HEK293 (cell line): ENCODE measurements around the gene NOS1AP.

Experiments used
- CTCF ChIA-PET: fragments of 350-600 bp; formaldehyde crosslinking; extraction: SDS; loops from one replicate; lab custom pipeline; 2021; ENCODE audit warnings: antibody characterized with exemption; lab: Yijun Ruan, JAX
- POLR2A ChIA-PET: fragments of 300-600 bp; formaldehyde crosslinking; extraction: SDS; loops from one replicate; lab custom pipeline; 2020; ENCODE audit warnings: antibody characterized with exemption, inconsistent platforms; lab: Yijun Ruan, JAX
- H3K27ac ChIP-seq: fragments of 200-500 bp; sonication (Bioruptor generic); 2 replicates; pipeline ENCODE4 v1.5.1; 2014; ENCODE audit warnings: low read depth, low read length, control low read depth, inconsistent platforms; ENCODE audit errors: extremely low read depth
- H3K36me3 ChIP-seq, 2 experiments: fragments of 200-500 bp in 1 of 2; sonication (Bioruptor generic) in 1 of 2; 1 replicate in 1 of 2; 2 replicates in 1 of 2; pipeline ENCODE4 v1.5.1; 2014 to 2017; ENCODE audit warnings: inconsistent platforms in 2 of 2, low read length in 2 of 2; ENCODE audit not compliant: control insufficient read depth in 2 of 2, insufficient read depth in 1 of 2
- H3K4me1 ChIP-seq: fragments of 200-500 bp; sonication (Bioruptor generic); 2 replicates; pipeline ENCODE4 v1.5.1; 2014; ENCODE audit warnings: mild to moderate bottlenecking, low read length, inconsistent platforms; ENCODE audit not compliant: control insufficient read depth, insufficient read depth
- H3K4me3 ChIP-seq: 2 replicates; pipeline ENCODE4 v1.5.1; 2011; ENCODE audit warnings: low read depth, mild to moderate bottlenecking, control low read depth, low read length, moderate library complexity
- H3K9me3 ChIP-seq: fragments of 200-500 bp; sonication (Bioruptor generic); 2 replicates; pipeline ENCODE4 v1.5.1; 2014; ENCODE audit warnings: low read depth, low read length, inconsistent platforms; ENCODE audit not compliant: control insufficient read depth, insufficient read depth
- BCL11B ChIP-seq: fragments of 450-650 bp; formaldehyde crosslinking; IDR thresholded peaks from 2 replicates; pipeline ENCODE4 v1.5.1; 2016; ENCODE audit warnings: low read depth, missing biosample characterization, missing genetic modification characterization
- EGR2 ChIP-seq: fragments of 450-650 bp; formaldehyde crosslinking; IDR thresholded peaks from 2 replicates; pipeline ENCODE4 v1.5.1; 2016; ENCODE audit warnings: low read depth, missing biosample characterization, missing genetic modification characterization
- PRDM2 ChIP-seq: fragments of 450-650 bp; formaldehyde crosslinking; IDR thresholded peaks from 2 replicates; pipeline ENCODE4 v1.5.1; 2016; ENCODE audit warnings: missing biosample characterization, missing genetic modification characterization, borderline replicate concordance
- RBAK ChIP-seq: fragments of 450-650 bp; formaldehyde crosslinking; IDR thresholded peaks from 2 replicates; pipeline ENCODE4 v1.5.1; 2016; ENCODE audit warnings: missing biosample characterization, missing genetic modification characterization
- ZBTB49 ChIP-seq: fragments of 450-650 bp; formaldehyde crosslinking; IDR thresholded peaks from 2 replicates; pipeline ENCODE4 v1.5.1; 2016; ENCODE audit warnings: missing biosample characterization, missing genetic modification characterization, low read depth
- ZFHX2 ChIP-seq: fragments of 450-650 bp; formaldehyde crosslinking; conservative IDR thresholded peaks from 2 replicates; pipeline ENCODE4 v1.5.1; 2016; ENCODE audit warnings: missing biosample characterization, missing genetic modification characterization
- ZIC2 ChIP-seq: fragments of 450-650 bp; formaldehyde crosslinking; IDR thresholded peaks from 2 replicates; pipeline ENCODE4 v1.5.1; 2016; ENCODE audit warnings: missing biosample characterization, missing genetic modification characterization
- ZNF404 ChIP-seq: fragments of 450-650 bp; formaldehyde crosslinking; IDR thresholded peaks from 2 replicates; pipeline ENCODE4 v1.5.1; 2017; ENCODE audit warnings: missing biosample characterization, missing genetic modification characterization
- ZNF621 ChIP-seq: fragments of 450-650 bp; formaldehyde crosslinking; IDR thresholded peaks from 2 replicates; pipeline ENCODE4 v1.5.1; 2017; ENCODE audit warnings: missing biosample characterization, missing genetic modification characterization
- ZNF707 ChIP-seq: fragments of 450-650 bp; formaldehyde crosslinking; IDR thresholded peaks from 2 replicates; pipeline ENCODE4 v1.5.1; 2016; ENCODE audit warnings: missing biosample characterization, missing genetic modification characterization
- ZNF785 ChIP-seq: fragments of 450-650 bp; formaldehyde crosslinking; IDR thresholded peaks from 2 replicates; pipeline ENCODE4 v1.5.1; 2016; ENCODE audit warnings: missing biosample characterization, missing genetic modification characterization
- TF ChIP-seq, protein P1 (sequence below): fragments of 450-650 bp; formaldehyde crosslinking; IDR thresholded peaks from 2 replicates; pipeline ENCODE4 v1.5.1; 2017; ENCODE audit warnings: missing biosample characterization, missing genetic modification characterization
- TF ChIP-seq, protein P2 (sequence below): fragments of 450-650 bp; formaldehyde crosslinking; IDR thresholded peaks from 2 replicates; pipeline ENCODE4 v1.5.0; 2017; ENCODE audit warnings: missing biosample characterization, missing genetic modification characterization, borderline replicate concordance

Gene NOS1AP

DNA sequence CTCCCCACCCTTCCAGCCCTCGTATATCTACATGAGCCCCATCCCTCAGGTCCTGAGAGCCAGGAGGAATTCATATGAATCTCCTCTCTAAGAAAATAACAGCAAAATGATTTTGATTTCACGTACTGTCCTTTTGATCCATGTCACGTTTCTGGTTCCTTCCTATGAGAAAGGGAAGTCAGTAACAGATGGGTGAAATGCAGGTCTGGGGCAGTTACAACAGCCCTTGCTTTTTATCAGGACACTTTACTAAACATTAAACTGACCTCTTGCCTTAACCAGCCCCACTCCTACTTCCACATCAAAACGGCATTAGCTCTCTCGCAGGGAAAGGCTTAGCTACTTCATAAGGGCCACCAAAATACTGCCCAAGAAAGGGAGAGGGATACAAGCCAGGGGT, 248.1 kb downstream of the NOS1AP start:
- ChIA-PET POLR2A (no interaction called here), CTCF (interaction anchor here (0.6 to 0.7 kb wide), 3 partner anchors 38 to 277 kb away, joined by 3 to 4 read pairs (median 3); no protein-coding TSS in a partner anchor)
- Histone ChIP-seq H3K36me3 (no peaks in the 10 kb centered on the region), H3K27ac (no peak overlapping the region), H3K4me1 (no peaks in the 10 kb centered on the region), H3K4me3 (no peak overlapping the region), H3K9me3 (no peaks in the 10 kb centered on the region)
- TF ChIP-seq, protein P1, sequence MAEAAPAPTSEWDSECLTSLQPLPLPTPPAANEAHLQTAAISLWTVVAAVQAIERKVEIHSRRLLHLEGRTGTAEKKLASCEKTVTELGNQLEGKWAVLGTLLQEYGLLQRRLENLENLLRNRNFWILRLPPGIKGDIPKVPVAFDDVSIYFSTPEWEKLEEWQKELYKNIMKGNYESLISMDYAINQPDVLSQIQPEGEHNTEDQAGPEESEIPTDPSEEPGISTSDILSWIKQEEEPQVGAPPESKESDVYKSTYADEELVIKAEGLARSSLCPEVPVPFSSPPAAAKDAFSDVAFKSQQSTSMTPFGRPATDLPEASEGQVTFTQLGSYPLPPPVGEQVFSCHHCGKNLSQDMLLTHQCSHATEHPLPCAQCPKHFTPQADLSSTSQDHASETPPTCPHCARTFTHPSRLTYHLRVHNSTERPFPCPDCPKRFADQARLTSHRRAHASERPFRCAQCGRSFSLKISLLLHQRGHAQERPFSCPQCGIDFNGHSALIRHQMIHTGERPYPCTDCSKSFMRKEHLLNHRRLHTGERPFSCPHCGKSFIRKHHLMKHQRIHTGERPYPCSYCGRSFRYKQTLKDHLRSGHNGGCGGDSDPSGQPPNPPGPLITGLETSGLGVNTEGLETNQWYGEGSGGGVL (tag by site-specific recombination), result no peak
- TF ChIP-seq ZNF785 (tag by site-specific recombination) (no peak), PRDM2 (tag by site-specific recombination) (no peak), ZIC2 (tag by site-specific recombination) (no peak), ZNF404 (tag by site-specific recombination) (no peak), ZNF707 (tag by site-specific recombination) (no peak)

DNA sequence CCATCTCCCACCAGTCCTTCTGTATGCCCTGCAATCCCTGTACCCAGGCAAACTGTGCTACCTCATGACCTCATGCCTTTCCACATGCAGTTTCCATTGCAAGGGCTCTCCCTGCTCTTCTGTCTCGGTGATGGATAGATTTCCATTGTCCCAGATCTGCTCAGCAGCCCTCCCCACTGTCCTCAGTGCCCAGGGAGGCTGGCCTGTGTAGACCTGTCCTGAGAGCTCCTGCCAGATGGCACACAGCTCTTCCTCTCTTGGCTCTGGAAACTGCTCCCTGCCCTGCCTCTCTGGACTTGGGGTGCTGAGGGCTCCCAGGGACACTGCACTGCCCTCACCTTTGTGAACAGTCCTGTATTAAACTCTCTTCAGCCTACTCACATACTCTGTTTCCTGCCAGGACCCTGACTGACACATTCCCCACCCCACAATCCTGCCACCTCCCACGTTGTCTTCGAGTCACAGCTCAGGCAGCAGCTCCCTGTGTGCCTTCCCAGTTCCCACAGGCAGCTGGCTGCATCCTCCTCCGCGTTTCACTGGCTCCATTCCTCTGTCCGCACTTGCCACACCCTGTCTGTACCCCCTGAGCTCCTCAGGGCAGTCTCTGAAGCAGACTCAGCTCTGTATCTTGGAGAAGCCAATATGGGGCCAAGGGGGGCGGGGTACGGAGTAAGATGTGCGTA, 250.1 kb downstream of the NOS1AP start:
- CTCF ChIA-PET, result interaction anchor here (0.5 kb wide), 1 partner anchor 175 kb away, joined by 3 read pairs; no protein-coding TSS in a partner anchor
- POLR2A ChIA-PET, result no interaction called here
- Histone ChIP-seq H3K4me3 (no peak overlapping the region), H3K36me3 (no peaks in the 10 kb centered on the region), H3K27ac (no peak overlapping the region), H3K4me1 (no peaks in the 10 kb centered on the region), H3K9me3 (no peaks in the 10 kb centered on the region)
- TF ChIP-seq ZFHX2 (tag by site-specific recombination) (peak; percentile 59; the same call in 1 of the 2 replicates), ZNF621 (tag by site-specific recombination) (no peak), ZBTB49 (no peak), RBAK (tag by site-specific recombination) (no peak), EGR2 (tag by site-specific recombination) (peak; percentile 79), BCL11B (tag by site-specific recombination) (no peak)
- TF ChIP-seq, protein P2, sequence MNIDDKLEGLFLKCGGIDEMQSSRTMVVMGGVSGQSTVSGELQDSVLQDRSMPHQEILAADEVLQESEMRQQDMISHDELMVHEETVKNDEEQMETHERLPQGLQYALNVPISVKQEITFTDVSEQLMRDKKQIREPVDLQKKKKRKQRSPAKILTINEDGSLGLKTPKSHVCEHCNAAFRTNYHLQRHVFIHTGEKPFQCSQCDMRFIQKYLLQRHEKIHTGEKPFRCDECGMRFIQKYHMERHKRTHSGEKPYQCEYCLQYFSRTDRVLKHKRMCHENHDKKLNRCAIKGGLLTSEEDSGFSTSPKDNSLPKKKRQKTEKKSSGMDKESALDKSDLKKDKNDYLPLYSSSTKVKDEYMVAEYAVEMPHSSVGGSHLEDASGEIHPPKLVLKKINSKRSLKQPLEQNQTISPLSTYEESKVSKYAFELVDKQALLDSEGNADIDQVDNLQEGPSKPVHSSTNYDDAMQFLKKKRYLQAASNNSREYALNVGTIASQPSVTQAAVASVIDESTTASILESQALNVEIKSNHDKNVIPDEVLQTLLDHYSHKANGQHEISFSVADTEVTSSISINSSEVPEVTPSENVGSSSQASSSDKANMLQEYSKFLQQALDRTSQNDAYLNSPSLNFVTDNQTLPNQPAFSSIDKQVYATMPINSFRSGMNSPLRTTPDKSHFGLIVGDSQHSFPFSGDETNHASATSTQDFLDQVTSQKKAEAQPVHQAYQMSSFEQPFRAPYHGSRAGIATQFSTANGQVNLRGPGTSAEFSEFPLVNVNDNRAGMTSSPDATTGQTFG (tag by site-specific recombination), result no peak
